ENCODE measurements around the gene LRMDA. TPM values are rescaled to one million over a fixed set of nuclear protein-coding genes. Genes with fewer than 3 reads are reported as not detected.

The LRMDA gene
- total and polyA plus RNA-seq, 2 of the 13 experiments (the other 11 are each of a cell fraction or from before 2014, with no cell fraction given): 13.4 to 22.0 TPM

GRCh38 chr10:75431180-75432111 is at the start of gene LRMDA (continued):
- peak; percentile 90 for TF ChIP-seq CEBPB (IDR thresholded peaks at IDR 0.05; ENCODE audit: borderline replicate concordance, low read depth, low read length)
- TF ChIP-seq HIVEP1 (CRISPR knock-in tag; IDR thresholded peaks at IDR 0.05): peak; percentile 92
- no peak for TF ChIP-seq ZBTB42 (CRISPR knock-in tag; IDR thresholded peaks at IDR 0.05)
- peak; percentile 22; the same call in 1 of the 2 replicates for TF ChIP-seq FOXK1 (CRISPR knock-in tag; IDR thresholded peaks at IDR 0.05; ENCODE audit: borderline replicate concordance, low read depth)
- no peak; the same call in 1 of the 2 replicates for TF ChIP-seq ARID4A (CRISPR knock-in tag; IDR thresholded peaks at IDR 0.05; ENCODE audit: borderline replicate concordance)
- TF ChIP-seq GATA4 (IDR thresholded peaks at IDR 0.05; ENCODE audit: borderline replicate concordance, low read depth): peak; percentile 45; the same call in 1 of the 2 replicates
- TF ChIP-seq ZFP82 (CRISPR knock-in tag; IDR thresholded peaks at IDR 0.05; ENCODE audit: borderline replicate concordance): peak; percentile 88; the same call in 1 of the 2 replicates
- TF ChIP-seq ZNF776 (CRISPR knock-in tag; IDR thresholded peaks at IDR 0.05): no peak
- TF ChIP-seq AFF4 (CRISPR knock-in tag; IDR thresholded peaks at IDR 0.05): no peak
- no peak for TF ChIP-seq ZNF225 (CRISPR knock-in tag; IDR thresholded peaks at IDR 0.05)
- TF ChIP-seq MLLT10 (CRISPR knock-in tag; IDR thresholded peaks at IDR 0.05): no peak
- no peak for TF ChIP-seq ZNF674 (CRISPR knock-in tag; IDR thresholded peaks at IDR 0.05; ENCODE audit: low read depth)
- TF ChIP-seq STAG1 (CRISPR knock-in tag; IDR thresholded peaks at IDR 0.05): no peak
- TF ChIP-seq FOXO1 (CRISPR knock-in tag; IDR thresholded peaks at IDR 0.05): 0 out of 2 replicates have a peak, but pooled peaks have one; percentile 48
- no peak for TF ChIP-seq ZBTB3 (CRISPR knock-in tag; IDR thresholded peaks at IDR 0.05; ENCODE audit: borderline replicate concordance, low read depth)
- peak; percentile 66; the same call in 1 of the 2 replicates for TF ChIP-seq SIN3A (IDR thresholded peaks at IDR 0.05; ENCODE audit: borderline replicate concordance, low read depth, low read length)
- TF ChIP-seq ZNF691 (CRISPR knock-in tag; IDR thresholded peaks at IDR 0.05; ENCODE audit: borderline replicate concordance, low read depth): 0 out of 2 replicates have a peak, but pooled peaks have one; percentile 21
- no peak for TF ChIP-seq MZF1 (CRISPR knock-in tag; IDR thresholded peaks at IDR 0.05; ENCODE audit: borderline replicate concordance)
- TF ChIP-seq SETDB1 (CRISPR knock-in tag; IDR thresholded peaks at IDR 0.05; ENCODE audit: borderline replicate concordance): no peak
- peak; percentile 61 for TF ChIP-seq ZFX (CRISPR knock-in tag; IDR thresholded peaks at IDR 0.05; ENCODE audit: low read depth)

All from HepG2 (cell line).